Mucosa of descending colon (tissue), 3 donors: ENCODE measurements around the gene DEPDC4. TPM values are rescaled to one million over a fixed set of nuclear protein-coding genes. Genes with fewer than 3 reads are reported as not detected.
"Not testable (repeated sequence)": the region's sequence is repeated elsewhere in the genome, so short reads cannot be mapped to it uniquely, and the experiment has no call there.

Experiments used
- ATAC-seq: fragments of 200-7000 bp; cut with Tn5 transposase; one replicate; pipeline ENCODE4 v1.9.1; 2020; ENCODE audit warnings: mild to moderate bottlenecking, moderate library complexity
- DNase-seq, 3 donors: peaks; one replicate each; pipeline ENCODE4 v3.0.0-alpha.2; 2020
- H3K36me3 ChIP-seq: fragments of 200-600 bp; one replicate; pipeline ENCODE4 v1.8.0; 2021; ENCODE audit warnings: low read depth, mild to moderate bottlenecking
- H3K4me1 ChIP-seq: fragments of 200-600 bp; one replicate; pipeline ENCODE4 v1.8.0; 2021; ENCODE audit warnings: low read depth, mild to moderate bottlenecking
- H3K4me3 ChIP-seq: fragments of 200-600 bp; one replicate; pipeline ENCODE4 v1.8.0; 2021; ENCODE audit warnings: mild to moderate bottlenecking
- H3K9me3 ChIP-seq: fragments of 200-600 bp; one replicate; pipeline ENCODE4 v1.8.0; 2021; ENCODE audit warnings: mild to moderate bottlenecking
- CTCF ChIP-seq: fragments of 200-600 bp; IDR thresholded peaks from one replicate; pipeline ENCODE4 v1.8.0; 2022; ENCODE audit warnings: antibody characterized with exemption, mild to moderate bottlenecking
- intact Hi-C, 2 donors: fragments of 100-400 bp; cut with DNase I in 1 of 2; cut with micrococcal nuclease in 1 of 2; formaldehyde crosslinking; loops; one replicate each; pipeline versions ENCODE4 v1.11.0 to v1.11.1; 2022; cut with DNase I, micrococcal nuclease
- long read RNA-seq, 2 donors: library from polyadenylated mRNA; unstranded; transcript quantifications; one replicate each; pipeline ENCODE4 v2.0.0, GENCODE V29; 2019 to 2021
- total RNA-seq, 3 donors: library from RNA; stranded (reverse); fragmentation: NEBNext Ultra II Directional in 2 of 3; extraction: Animal tissue kit (Norgen Biotek cat#: 25700) in 2 of 3; gene quantifications; one replicate each; pipeline versions ENCODE4 v1.2.1 to v1.2.4, GENCODE V29; 2021 to 2023
- donor health status: DM: no; HTN: no; CAD: no; lungs with moderate emphysema.
- donor health status: DM: no; HTN: no; CAD: no.
- donor health status: DM: no; HTN: yes; CAD: no.

DEPDC4 gene
- total RNA-seq: 1 to 10 TPM; 1.1 to 2.5 (median 2.1) TPM
- long read RNA-seq, donor 1, partial matches to known transcripts: 1 of 1 reads
- long read RNA-seq, donor 1, other reads (novel, unspliced or antisense): 0 of 1 reads
- long read RNA-seq, donor 2: 0 reads

DNA sequence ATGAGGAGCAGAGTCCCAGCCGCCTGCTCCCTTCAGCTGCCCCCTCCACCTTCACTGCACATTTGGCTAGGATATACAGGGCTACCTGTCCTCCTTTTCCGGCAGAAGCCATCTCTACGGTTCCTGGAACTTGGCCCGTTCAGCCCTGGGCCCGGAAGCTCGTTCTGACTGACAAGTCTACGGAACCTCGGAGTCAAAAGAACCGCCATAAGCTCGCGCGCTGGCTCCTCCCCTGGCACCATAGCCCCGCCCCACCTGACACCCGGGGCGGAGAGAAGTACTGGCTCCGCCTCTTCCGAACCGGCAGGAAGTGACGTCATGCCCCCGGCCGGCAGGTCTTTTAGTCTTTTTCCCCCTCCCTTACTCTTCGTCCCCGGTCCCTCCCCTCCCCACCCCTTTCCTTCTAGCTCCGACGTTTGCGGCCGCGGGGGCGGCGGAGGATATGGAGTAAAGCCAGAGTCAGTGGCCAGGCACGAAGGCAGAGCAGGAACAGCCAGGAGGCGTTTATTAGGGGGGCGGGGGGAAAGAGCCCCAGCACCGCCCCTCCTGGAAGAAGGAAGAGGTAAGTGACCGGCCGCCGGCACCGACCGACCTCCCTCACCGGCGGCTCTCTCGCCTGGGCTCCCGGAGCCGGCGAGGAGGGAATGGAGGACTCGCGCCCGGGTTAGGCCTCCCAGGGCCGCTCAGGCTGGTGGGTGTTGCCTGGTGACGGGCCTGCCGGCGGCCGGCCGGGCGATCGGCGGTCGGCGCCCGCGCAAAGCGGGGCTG, at the start of gene DEPDC4, which contains the start of gene SCYL2:
DEPDC4 (minus strand) TSS at position 245 of the 768 bp plus-strand sequence; CDS start at position 242, 3 bp downstream.
SCYL2 (plus strand) TSS at position 343 of the 768 bp plus-strand sequence. CDS start 15,794 bp downstream, outside the sequence.
- DNase-seq (peak; percentile 97 to 98 (median 98)), ATAC-seq (peak; percentile 95)
- intact Hi-C loops: no loop called here
- Histone ChIP-seq H3K4me3 (peak within 1 kb of the TSS; percentile 95), H3K4me1 (peaks cover 22% of the 10 kb centered on the region), H3K36me3 (no peaks in the 10 kb centered on the region), H3K9me3 (no peaks in the 10 kb centered on the region)
- TF ChIP-seq CTCF: no peak

- H3K4me3 ChIP-seq: no peak overlapping the region
- H3K36me3 ChIP-seq: no peaks in the 10 kb centered on the region
- no peaks in the 10 kb centered on the region for H3K4me1 ChIP-seq
- no peak for DNase-seq
- no peak for ATAC-seq
- TF ChIP-seq CTCF: no peak
- H3K9me3 ChIP-seq: no peaks in the 10 kb centered on the region
- intact Hi-C loops: no loop called here
Measured at GRCh38 chr12:100311317-100311716, 44.4 kb upstream of the DEPDC4 start.

GRCh38 chr12:100308138-100308537, 41.3 kb upstream of the DEPDC4 start:
- intact Hi-C loops: not testable (repeated sequence)

GRCh38 chr12:100304334-100304733, 37.5 kb upstream of the DEPDC4 start:
- ATAC-seq, intact Hi-C loops, H3K36me3 ChIP-seq: not testable (repeated sequence)

More at GRCh38 chr12:100308138-100308537, 41.3 kb upstream of the DEPDC4 start:
- not testable (repeated sequence) for H3K36me3 ChIP-seq, H3K4me1 ChIP-seq, H3K4me3 ChIP-seq, ATAC-seq, H3K9me3 ChIP-seq, DNase-seq

DNA sequence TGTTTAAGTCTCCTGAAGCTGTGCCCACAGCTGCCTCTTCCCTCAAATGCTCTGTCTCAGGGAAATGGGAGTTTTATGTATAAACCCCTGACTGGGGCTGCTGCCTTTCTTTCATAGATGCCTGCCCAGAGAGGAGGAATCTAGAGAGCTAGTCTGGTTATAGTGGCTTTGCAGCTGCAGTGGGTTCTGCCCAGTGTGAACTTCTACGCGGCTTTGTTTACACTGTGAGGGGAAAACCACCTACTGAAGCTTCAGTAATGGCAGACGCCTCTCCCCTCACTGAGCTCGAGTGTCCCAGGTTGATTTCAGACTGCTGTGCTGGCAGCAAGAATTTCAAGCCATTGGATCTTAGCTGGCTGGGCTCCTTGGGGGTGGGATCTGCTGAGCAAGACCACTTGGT, 37.0 kb upstream of the DEPDC4 start:
- intact Hi-C loops: no loop called here
- Histone ChIP-seq H3K9me3 (no peaks in the 10 kb centered on the region), H3K36me3 (no peaks in the 10 kb centered on the region), H3K4me3 (no peak overlapping the region), H3K4me1 (no peaks in the 10 kb centered on the region)
- TF ChIP-seq CTCF: no peak
- ATAC-seq (no peak), DNase-seq (no peak)

More at GRCh38 chr12:100304334-100304733, 37.5 kb upstream of the DEPDC4 start:
- H3K9me3 ChIP-seq, H3K4me1 ChIP-seq, DNase-seq, H3K4me3 ChIP-seq: not testable (repeated sequence)

GRCh38 chr12:100302081-100302480, 35.2 kb upstream of the DEPDC4 start:
- Histone ChIP-seq H3K36me3 (no peaks in the 10 kb centered on the region), H3K4me3 (no peak overlapping the region), H3K9me3 (no peaks in the 10 kb centered on the region), H3K4me1 (no peaks in the 10 kb centered on the region)
- intact Hi-C loops: no loop called here
- ATAC-seq: no peak
- no peak for TF ChIP-seq CTCF
- no peak for DNase-seq
